AG10803 (cell line): ENCODE measurements around the gene ZNF185.

Experiments used
- DNase-seq: peaks from one replicate; pipeline ENCODE4 v3.0.0; 2010; ENCODE audit warnings: low read depth
- H3K4me3 ChIP-seq: 2 replicates; pipeline ENCODE4 v1.5.1; 2011; ENCODE audit warnings: mild to moderate bottlenecking, low read length, control low read depth
- CTCF ChIP-seq: conservative IDR thresholded peaks from 2 replicates; pipeline ENCODE4 v1.5.1; 2011; ENCODE audit warnings: mild to moderate bottlenecking, low read length, control low read depth, inconsistent platforms

The ZNF185 gene

GRCh38 chrX:152926923-152927322 lies 29.1 kb downstream of the ZNF185 start:
- H3K4me3 ChIP-seq, result no peak overlapping the region
- DNase-seq, result no peak
- no peak for TF ChIP-seq CTCF

- DNase-seq, result no peak
- no peak for TF ChIP-seq CTCF
- H3K4me3 ChIP-seq, result no peak overlapping the region
Measured at GRCh38 chrX:152927858-152928760, 30.2 kb downstream of the ZNF185 start.

- DNase-seq, result no peak
- H3K4me3 ChIP-seq, result no peak overlapping the region
- no peak for TF ChIP-seq CTCF
Measured at GRCh38 chrX:152928761-152929400, 31.0 kb downstream of the ZNF185 start.

- no peak overlapping the region for H3K4me3 ChIP-seq
- TF ChIP-seq CTCF, result no peak
- DNase-seq, result no peak
Measured at GRCh38 chrX:152929898-152930297, 32.0 kb downstream of the ZNF185 start.

GRCh38 chrX:152930516-152930915 lies 32.6 kb downstream of the ZNF185 start:
- no peak for TF ChIP-seq CTCF
- no peak for DNase-seq
- no peak overlapping the region for H3K4me3 ChIP-seq

- H3K4me3 ChIP-seq, result no peak overlapping the region
- DNase-seq, result no peak
- TF ChIP-seq CTCF, result no peak
Measured at GRCh38 chrX:152932144-152932543, 34.3 kb downstream of the ZNF185 start.

GRCh38 chrX:152932598-152933175 lies 34.8 kb downstream of the ZNF185 start:
- H3K4me3 ChIP-seq, result no peak overlapping the region
- TF ChIP-seq CTCF, result no peak
- DNase-seq, result no peak
